SK-N-SH treated with all-trans-retinoic acid at 6 μM for 48 hours (cell line): ENCODE data around the gene GPC2.
"Not testable (repeated sequence)": the region's sequence is repeated elsewhere in the genome, so short reads cannot be mapped to it uniquely, and the experiment has no call there.

Experiments
- ATAC-seq: fragments of 200-7000 bp; cut with Tn5 transposase; 3 replicates; pipeline ENCODE4 v1.9.1; 2020; ENCODE audit warnings: mild to moderate bottlenecking, moderate library complexity
- ARNTL ChIP-seq: fragments of 450-650 bp; formaldehyde crosslinking; IDR thresholded peaks from 2 replicates; pipeline ENCODE4 v1.5.0; 2020; ENCODE audit warnings: low read depth, mild to moderate bottlenecking, moderate library complexity, borderline replicate concordance
- BACH2 ChIP-seq: fragments of 250-450 bp; sonication (Bioruptor Pico); IDR thresholded peaks from 2 replicates; pipeline ENCODE4 v1.9.0; 2021; ENCODE audit warnings: mild to moderate bottlenecking, borderline replicate concordance
- CSDC2 ChIP-seq: fragments of 250-450 bp; sonication (Bioruptor Pico); IDR thresholded peaks from 2 replicates; pipeline ENCODE4 v1.5.0; 2020; ENCODE audit warnings: mild to moderate bottlenecking, moderate library complexity
- ESRRG ChIP-seq: fragments of 250-450 bp; sonication (Bioruptor Pico); IDR thresholded peaks from 2 replicates; pipeline ENCODE4 v1.6.1; 2021; ENCODE audit warnings: mild to moderate bottlenecking
- GLIS3 ChIP-seq: fragments of 250-450 bp; sonication (Bioruptor Pico); IDR thresholded peaks from 2 replicates; pipeline ENCODE4 v1.5.0; 2020; ENCODE audit warnings: mild to moderate bottlenecking, moderate library complexity
- ISL1 ChIP-seq: fragments of 250-450 bp; sonication (Bioruptor Pico); IDR thresholded peaks from 2 replicates; pipeline ENCODE4 v2.1.2; 2022; ENCODE audit warnings: mild to moderate bottlenecking, moderate library complexity
- OSR1 ChIP-seq: fragments of 250-450 bp; sonication (Bioruptor Pico); IDR thresholded peaks from 2 replicates; pipeline ENCODE4 v1.8.0; 2022; ENCODE audit warnings: moderate library complexity, mild to moderate bottlenecking, inconsistent platforms
- PPARA ChIP-seq: fragments of 250-450 bp; sonication (Bioruptor Pico); IDR thresholded peaks from 2 replicates; pipeline ENCODE4 v1.5.0; 2020; ENCODE audit warnings: mild to moderate bottlenecking, borderline replicate concordance
- SNAI2 ChIP-seq: fragments of 250-450 bp; sonication (Bioruptor Pico); IDR thresholded peaks from 2 replicates; pipeline ENCODE4 v1.5.0; 2020; ENCODE audit warnings: mild to moderate bottlenecking, moderate library complexity
- TCF4 ChIP-seq: fragments of 250-450 bp; sonication (Bioruptor Pico); IDR thresholded peaks from 2 replicates; pipeline ENCODE4 v1.8.0; 2021; ENCODE audit warnings: mild to moderate bottlenecking, moderate library complexity, borderline replicate concordance
- TOX ChIP-seq: fragments of 250-450 bp; sonication (Bioruptor Pico); IDR thresholded peaks from 2 replicates; pipeline ENCODE4 v1.8.0; 2021; ENCODE audit warnings: mild to moderate bottlenecking, moderate library complexity, borderline replicate concordance
- ZC3H10 ChIP-seq: fragments of 250-450 bp; sonication (Bioruptor Pico); IDR thresholded peaks from 2 replicates; pipeline ENCODE4 v1.5.1; 2021; ENCODE audit warnings: mild to moderate bottlenecking, moderate library complexity
- ZFP3 ChIP-seq: fragments of 250-450 bp; sonication (Bioruptor Pico); IDR thresholded peaks from 2 replicates; pipeline ENCODE4 v1.5.0; 2020; ENCODE audit warnings: mild to moderate bottlenecking, moderate library complexity
- ZFP30 ChIP-seq: fragments of 450-650 bp; formaldehyde crosslinking; IDR thresholded peaks from 2 replicates; pipeline ENCODE4 v1.5.0; 2022; ENCODE audit warnings: mild to moderate bottlenecking, moderate library complexity
- ZNF565 ChIP-seq: fragments of 450-650 bp; formaldehyde crosslinking; conservative IDR thresholded peaks from 2 replicates; pipeline ENCODE4 v1.5.0; 2020; ENCODE audit warnings: low read depth, mild to moderate bottlenecking, moderate library complexity
- ZNF70 ChIP-seq: fragments of 450-650 bp; formaldehyde crosslinking; IDR thresholded peaks from 2 replicates; pipeline ENCODE4 v1.5.0; 2020; ENCODE audit warnings: mild to moderate bottlenecking, moderate library complexity
- ZNF8 ChIP-seq: fragments of 450-650 bp; formaldehyde crosslinking; IDR thresholded peaks from 2 replicates; pipeline ENCODE4 v1.5.0; 2020; ENCODE audit warnings: mild to moderate bottlenecking, moderate library complexity
- TF ChIP-seq, protein P1 (sequence below): fragments of 250-450 bp; sonication (Bioruptor Pico); IDR thresholded peaks from 2 replicates; pipeline ENCODE4 v1.8.0; 2021; ENCODE audit warnings: low read depth, mild to moderate bottlenecking, moderate library complexity, borderline replicate concordance
- TF ChIP-seq, protein P2 (sequence below): fragments of 250-450 bp; sonication (Bioruptor Pico); IDR thresholded peaks from 2 replicates; pipeline ENCODE4 v1.5.1; 2021; ENCODE audit warnings: mild to moderate bottlenecking, moderate library complexity
- TF ChIP-seq, protein P3 (sequence below): fragments of 250-450 bp; sonication (Bioruptor Pico); IDR thresholded peaks from 2 replicates; pipeline ENCODE4 v1.5.0; 2020; ENCODE audit warnings: mild to moderate bottlenecking, moderate library complexity

The GPC2 gene

DNA sequence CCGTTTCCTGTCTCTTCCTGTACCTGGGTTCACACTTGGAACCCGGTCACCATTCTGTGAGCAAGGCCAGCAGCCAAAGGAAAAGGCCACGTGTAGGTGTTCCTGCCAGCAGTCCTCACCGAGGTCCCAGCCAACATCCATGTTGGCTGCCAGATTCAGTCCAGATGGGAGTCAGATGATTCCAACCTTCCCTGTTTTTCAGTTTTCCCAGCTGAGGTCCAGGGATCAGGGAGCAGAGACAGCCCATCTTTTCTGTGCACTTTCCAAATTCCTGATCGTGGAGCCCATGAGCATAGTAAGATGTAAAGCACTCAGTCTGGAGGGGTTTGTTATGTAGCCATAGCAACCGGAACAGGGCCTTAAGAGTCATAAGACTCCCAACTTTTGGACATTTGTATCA lies 38.7 kb upstream of the GPC2 start:
- no peak for TF ChIP-seq ISL1 (CRISPR knock-in tag)
- no peak for TF ChIP-seq ZC3H10 (CRISPR knock-in tag)
- no peak for TF ChIP-seq ZNF8
- no peak for TF ChIP-seq ZFP3 (CRISPR knock-in tag)
- no peak for TF ChIP-seq ESRRG (CRISPR knock-in tag)
- TF ChIP-seq BACH2 (CRISPR knock-in tag) = no peak
- TF ChIP-seq ZNF70 (CRISPR knock-in tag) = no peak
- TF ChIP-seq ZNF565 (CRISPR knock-in tag) = no peak
- no peak for TF ChIP-seq TCF4
- no peak for TF ChIP-seq CSDC2 (CRISPR knock-in tag)
- TF ChIP-seq, protein P1, sequence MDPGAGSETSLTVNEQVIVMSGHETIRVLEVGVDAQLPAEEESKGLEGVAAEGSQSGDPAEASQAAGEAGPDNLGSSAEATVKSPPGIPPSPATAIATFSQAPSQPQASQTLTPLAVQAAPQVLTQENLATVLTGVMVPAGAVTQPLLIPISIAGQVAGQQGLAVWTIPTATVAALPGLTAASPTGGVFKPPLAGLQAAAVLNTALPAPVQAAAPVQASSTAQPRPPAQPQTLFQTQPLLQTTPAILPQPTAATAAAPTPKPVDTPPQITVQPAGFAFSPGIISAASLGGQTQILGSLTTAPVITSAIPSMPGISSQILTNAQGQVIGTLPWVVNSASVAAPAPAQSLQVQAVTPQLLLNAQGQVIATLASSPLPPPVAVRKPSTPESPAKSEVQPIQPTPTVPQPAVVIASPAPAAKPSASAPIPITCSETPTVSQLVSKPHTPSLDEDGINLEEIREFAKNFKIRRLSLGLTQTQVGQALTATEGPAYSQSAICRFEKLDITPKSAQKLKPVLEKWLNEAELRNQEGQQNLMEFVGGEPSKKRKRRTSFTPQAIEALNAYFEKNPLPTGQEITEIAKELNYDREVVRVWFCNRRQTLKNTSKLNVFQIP = no peak
- TF ChIP-seq ZFP30 (CRISPR knock-in tag) = no peak
- no peak for TF ChIP-seq SNAI2 (CRISPR knock-in tag)
- TF ChIP-seq TOX = no peak
- TF ChIP-seq, protein P2, sequence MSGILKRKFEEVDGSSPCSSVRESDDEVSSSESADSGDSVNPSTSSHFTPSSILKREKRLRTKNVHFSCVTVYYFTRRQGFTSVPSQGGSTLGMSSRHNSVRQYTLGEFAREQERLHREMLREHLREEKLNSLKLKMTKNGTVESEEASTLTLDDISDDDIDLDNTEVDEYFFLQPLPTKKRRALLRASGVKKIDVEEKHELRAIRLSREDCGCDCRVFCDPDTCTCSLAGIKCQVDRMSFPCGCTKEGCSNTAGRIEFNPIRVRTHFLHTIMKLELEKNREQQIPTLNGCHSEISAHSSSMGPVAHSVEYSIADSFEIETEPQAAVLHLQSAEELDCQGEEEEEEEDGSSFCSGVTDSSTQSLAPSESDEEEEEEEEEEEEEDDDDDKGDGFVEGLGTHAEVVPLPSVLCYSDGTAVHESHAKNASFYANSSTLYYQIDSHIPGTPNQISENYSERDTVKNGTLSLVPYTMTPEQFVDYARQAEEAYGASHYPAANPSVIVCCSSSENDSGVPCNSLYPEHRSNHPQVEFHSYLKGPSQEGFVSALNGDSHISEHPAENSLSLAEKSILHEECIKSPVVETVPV (CRISPR knock-in tag) = no peak
- TF ChIP-seq, protein P3, sequence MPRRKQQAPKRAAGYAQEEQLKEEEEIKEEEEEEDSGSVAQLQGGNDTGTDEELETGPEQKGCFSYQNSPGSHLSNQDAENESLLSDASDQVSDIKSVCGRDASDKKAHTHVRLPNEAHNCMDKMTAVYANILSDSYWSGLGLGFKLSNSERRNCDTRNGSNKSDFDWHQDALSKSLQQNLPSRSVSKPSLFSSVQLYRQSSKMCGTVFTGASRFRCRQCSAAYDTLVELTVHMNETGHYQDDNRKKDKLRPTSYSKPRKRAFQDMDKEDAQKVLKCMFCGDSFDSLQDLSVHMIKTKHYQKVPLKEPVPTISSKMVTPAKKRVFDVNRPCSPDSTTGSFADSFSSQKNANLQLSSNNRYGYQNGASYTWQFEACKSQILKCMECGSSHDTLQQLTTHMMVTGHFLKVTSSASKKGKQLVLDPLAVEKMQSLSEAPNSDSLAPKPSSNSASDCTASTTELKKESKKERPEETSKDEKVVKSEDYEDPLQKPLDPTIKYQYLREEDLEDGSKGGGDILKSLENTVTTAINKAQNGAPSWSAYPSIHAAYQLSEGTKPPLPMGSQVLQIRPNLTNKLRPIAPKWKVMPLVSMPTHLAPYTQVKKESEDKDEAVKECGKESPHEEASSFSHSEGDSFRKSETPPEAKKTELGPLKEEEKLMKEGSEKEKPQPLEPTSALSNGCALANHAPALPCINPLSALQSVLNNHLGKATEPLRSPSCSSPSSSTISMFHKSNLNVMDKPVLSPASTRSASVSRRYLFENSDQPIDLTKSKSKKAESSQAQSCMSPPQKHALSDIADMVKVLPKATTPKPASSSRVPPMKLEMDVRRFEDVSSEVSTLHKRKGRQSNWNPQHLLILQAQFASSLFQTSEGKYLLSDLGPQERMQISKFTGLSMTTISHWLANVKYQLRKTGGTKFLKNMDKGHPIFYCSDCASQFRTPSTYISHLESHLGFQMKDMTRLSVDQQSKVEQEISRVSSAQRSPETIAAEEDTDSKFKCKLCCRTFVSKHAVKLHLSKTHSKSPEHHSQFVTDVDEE (CRISPR knock-in tag) = no peak
- no peak for TF ChIP-seq GLIS3 (CRISPR knock-in tag)
- no peak for ATAC-seq

GRCh38 chr7:100214356-100214755 lies 37.2 kb upstream of the GPC2 start:
- ATAC-seq = not testable (repeated sequence)

- ATAC-seq = no peak
Measured at GRCh38 chr7:100213672-100214071, 36.5 kb upstream of the GPC2 start.

More at GRCh38 chr7:100213672-100214071, 36.5 kb upstream of the GPC2 start:
- TF ChIP-seq OSR1 = no peak
- TF ChIP-seq TOX = no peak
- TF ChIP-seq ZNF70 (CRISPR knock-in tag) = no peak
- no peak for TF ChIP-seq TCF4
- no peak for TF ChIP-seq ARNTL (CRISPR knock-in tag)
- TF ChIP-seq SNAI2 (CRISPR knock-in tag) = no peak
- no peak for TF ChIP-seq ESRRG (CRISPR knock-in tag)
- no peak for TF ChIP-seq ZC3H10 (CRISPR knock-in tag)
- TF ChIP-seq ZNF565 (CRISPR knock-in tag) = no peak
- TF ChIP-seq ZFP3 (CRISPR knock-in tag) = no peak
- TF ChIP-seq, protein P3 (CRISPR knock-in tag) = no peak
- TF ChIP-seq, protein P2 (CRISPR knock-in tag) = no peak
- TF ChIP-seq ISL1 (CRISPR knock-in tag) = no peak
- no peak for TF ChIP-seq CSDC2 (CRISPR knock-in tag)
- TF ChIP-seq PPARA (CRISPR knock-in tag) = no peak
- TF ChIP-seq GLIS3 (CRISPR knock-in tag) = no peak
- no peak for TF ChIP-seq ZFP30 (CRISPR knock-in tag)
